Esophagus muscularis mucosa (tissue), 3 donors: Measurements from ENCODE around the gene NPHP4.

Experiments
- CTCF ChIP-seq, 3 experiments: fragments of 200-600 bp in 2 of 3; fragments of 450-650 bp in 1 of 3; sonication (generic) in 2 of 3; IDR thresholded peaks; one replicate each; pipeline ENCODE4 v1.5.1; 2017 to 2019; ENCODE audit warnings: antibody characterized with exemption in 3 of 3, mild to moderate bottlenecking in 2 of 3, moderate library complexity in 1 of 3
- POLR2A ChIP-seq: fragments of 450-650 bp; IDR thresholded peaks from one replicate; pipeline ENCODE4 v1.6.1; 2017; ENCODE audit warnings: antibody characterized with exemption, moderate library complexity, mild to moderate bottlenecking, low read depth

GRCh38 chr1:5914676-5915365, 77.4 kb downstream of the NPHP4 start:
- TF ChIP-seq CTCF (IDR thresholded peaks at IDR 0.05) (no peak), POLR2A (no peak)
